CD14-positive monocyte (primary cell): ENCODE measurements around the gene CECR2. TPM values are rescaled to one million over a fixed set of nuclear protein-coding genes. Genes with fewer than 3 reads are reported as not detected.

Source experiments
- DNase-seq, 3 donors: peaks; one replicate each; pipeline ENCODE4 v3.0.0-alpha.2; 2011 to 2022
- H2AFZ ChIP-seq: 2 replicates; pipeline ENCODE4 v1.6.0; 2012; ENCODE audit warnings: mild to moderate bottlenecking, low read depth, low read length, inconsistent platforms; ENCODE audit not compliant: insufficient read depth, poor library complexity, severe bottlenecking
- H3K27ac ChIP-seq, 2 donors: 1 replicate in 1 of 2; 2 replicates in 1 of 2; pipeline ENCODE4 v1.5.1; 2012 to 2013; ENCODE audit warnings: low read length in 2 of 2, control low read depth in 1 of 2, inconsistent platforms in 1 of 2, low read depth in 1 of 2, mild to moderate bottlenecking in 1 of 2
- H3K27me3 ChIP-seq, 2 donors: one replicate each; pipeline versions ENCODE4 v1.6.0 to v1.6.1; 2011 to 2013; ENCODE audit warnings: low read length in 2 of 2; ENCODE audit not compliant: control insufficient read depth in 2 of 2, insufficient read depth in 2 of 2
- H3K36me3 ChIP-seq, 2 donors: replicated peaks in 1 of 2; 1 replicate in 1 of 2; 2 replicates in 1 of 2; pipeline versions ENCODE4 v1.5.1 to v1.6.1; 2012 to 2013; ENCODE audit warnings: low read length in 2 of 2, control low read depth in 1 of 2, inconsistent platforms in 1 of 2, mild to moderate bottlenecking in 1 of 2; ENCODE audit not compliant: insufficient read depth in 2 of 2, control insufficient read depth in 1 of 2
- H3K4me1 ChIP-seq, 2 donors: 1 replicate in 1 of 2; 2 replicates in 1 of 2; pipeline versions ENCODE4 v1.5.1 to v1.6.1; 2012 to 2013; ENCODE audit warnings: low read length in 2 of 2, control low read depth in 1 of 2, inconsistent platforms in 1 of 2, mild to moderate bottlenecking in 1 of 2, moderate library complexity in 1 of 2; ENCODE audit not compliant: insufficient read depth in 2 of 2, control insufficient read depth in 1 of 2
- H3K4me2 ChIP-seq: replicated peaks from 2 replicates; pipeline ENCODE3; 2012; ENCODE audit warnings: low read length, moderate library complexity, mild to moderate bottlenecking; ENCODE audit not compliant: poor library complexity, severe bottlenecking; ENCODE audit errors: extremely low read depth
- H3K4me3 ChIP-seq, 3 experiments: fragments of 200-600 bp in 1 of 3; sonication (generic) in 1 of 3; replicated peaks in 1 of 3; 1 replicate in 2 of 3; 2 replicates in 1 of 3; pipeline ENCODE4 v1.5.1; 2011 to 2013; ENCODE audit warnings: low read length in 3 of 3, mild to moderate bottlenecking in 3 of 3, control low read depth in 2 of 3, low read depth in 2 of 3, inconsistent platforms in 1 of 3, moderate library complexity in 1 of 3
- H3K79me2 ChIP-seq: 2 replicates; pipeline ENCODE4 v1.6.0; 2012; ENCODE audit warnings: mild to moderate bottlenecking, control low read depth, inconsistent platforms, low read length, moderate library complexity; ENCODE audit not compliant: insufficient read depth
- H3K9ac ChIP-seq: 2 replicates; pipeline ENCODE4 v1.6.0; 2017; ENCODE audit warnings: low read length, mild to moderate bottlenecking; ENCODE audit not compliant: insufficient read depth, poor library complexity, severe bottlenecking
- H3K9me3 ChIP-seq, 2 donors: replicated peaks in 1 of 2; 1 replicate in 1 of 2; 2 replicates in 1 of 2; pipeline versions ENCODE4 v1.5.1 to v1.6.1; 2012 to 2013; ENCODE audit warnings: low read length in 2 of 2, control low read depth in 1 of 2; ENCODE audit not compliant: control insufficient read depth in 1 of 2, insufficient read depth in 1 of 2
- H4K20me1 ChIP-seq: 2 replicates; pipeline ENCODE4 v1.6.0; 2012; ENCODE audit warnings: mild to moderate bottlenecking, low read length, control low read depth, moderate library complexity; ENCODE audit not compliant: insufficient read depth
- H3K27ac Mint-ChIP-seq, 7 donors: one replicate each; pipeline ENCODE4 v1.8.0; 2020; ENCODE audit warnings: mild to moderate bottlenecking in 7 of 7, mixed read lengths in 7 of 7, moderate library complexity in 6 of 7, inconsistent platforms in 2 of 7
- H3K27me3 Mint-ChIP-seq, 3 donors: one replicate each; pipeline ENCODE4 v1.8.0; 2021 to 2022; ENCODE audit warnings: low read depth in 3 of 3, mild to moderate bottlenecking in 3 of 3, mixed read lengths in 3 of 3, moderate library complexity in 3 of 3, inconsistent platforms in 1 of 3
- H3K36me3 Mint-ChIP-seq, 2 donors: one replicate each; pipeline ENCODE4 v1.8.0; 2020; ENCODE audit warnings: mixed read lengths in 2 of 2, inconsistent platforms in 1 of 2, mild to moderate bottlenecking in 1 of 2
- H3K4me1 Mint-ChIP-seq: one replicate; pipeline ENCODE4 v1.8.0; 2020; ENCODE audit warnings: mild to moderate bottlenecking, mixed read lengths
- H3K4me3 Mint-ChIP-seq, 2 donors: one replicate each; pipeline ENCODE4 v1.8.0; 2020; ENCODE audit warnings: mild to moderate bottlenecking in 2 of 2, mixed read lengths in 2 of 2, moderate library complexity in 1 of 2
- H3K9me3 Mint-ChIP-seq, 7 donors: one replicate each; pipeline ENCODE4 v1.8.0; 2020 to 2022; ENCODE audit warnings: mixed read lengths in 7 of 7, mild to moderate bottlenecking in 6 of 7, moderate library complexity in 6 of 7, inconsistent platforms in 2 of 7
- WGBS: methylation state at CpG from one replicate; pipeline ENCODE4 v1.1.5; 2013; ENCODE audit warnings: missing lambda C conversion rate; ENCODE audit not compliant: insufficient coverage; 5-methylcytosine and 5-hydroxymethylcytosine counted together
- intact Hi-C, 2 donors: fragments of 100-400 bp; cut with micrococcal nuclease; formaldehyde crosslinking; loops; one replicate each; pipeline versions ENCODE4 v1.15.0 to v1.15.1; 2023
- polyA plus RNA-seq, 3 donors: library from polyadenylated mRNA; depleted of rRNA in 1 of 3; unstranded in 2 of 3; stranded (reverse) in 1 of 3; fragments of 300-500 nt in 2 of 3; fragments of >200 nt in 1 of 3; fragmentation: Illumina TruSeq in 2 of 3; gene quantifications; 1 replicate in 2 of 3; 2 replicates in 1 of 3; pipeline ENCODE4 v1.2.3, GENCODE V29; 2012 to 2021
- TF ChIP-seq, protein P1 (sequence below): fragments of 200-600 bp; IDR thresholded peaks from one replicate; pipeline ENCODE4 v1.8.0; 2022; ENCODE audit warnings: antibody characterized with exemption, mild to moderate bottlenecking

CECR2 gene
- polyA plus RNA-seq, 3 donors: 0.02 to 0.29 (median 0.24) TPM

DNA sequence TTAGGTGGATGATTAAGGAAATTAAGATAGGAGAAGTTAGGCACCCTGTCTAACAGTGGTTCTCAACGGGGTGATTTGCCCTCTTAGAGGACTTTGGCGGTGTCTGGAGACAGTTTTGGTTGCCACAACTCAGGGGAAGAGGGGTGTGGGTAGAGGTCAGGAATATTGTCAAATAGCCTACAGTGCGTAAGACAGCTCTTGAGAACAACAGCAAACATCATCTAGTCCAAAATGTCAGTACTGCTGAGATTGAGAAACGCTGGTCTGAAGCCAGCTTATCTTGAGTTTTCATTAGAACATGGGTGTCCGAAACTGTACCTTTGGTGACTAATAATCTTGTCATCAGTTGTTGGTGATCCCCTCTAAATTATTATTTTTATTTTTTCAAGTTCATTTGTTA, 38.4 kb downstream of the CECR2 start:
- WGBS: 83% methylated on average over 2 of the region's 5 CpGs
- no peak overlapping the region for H3K9ac ChIP-seq

DNA sequence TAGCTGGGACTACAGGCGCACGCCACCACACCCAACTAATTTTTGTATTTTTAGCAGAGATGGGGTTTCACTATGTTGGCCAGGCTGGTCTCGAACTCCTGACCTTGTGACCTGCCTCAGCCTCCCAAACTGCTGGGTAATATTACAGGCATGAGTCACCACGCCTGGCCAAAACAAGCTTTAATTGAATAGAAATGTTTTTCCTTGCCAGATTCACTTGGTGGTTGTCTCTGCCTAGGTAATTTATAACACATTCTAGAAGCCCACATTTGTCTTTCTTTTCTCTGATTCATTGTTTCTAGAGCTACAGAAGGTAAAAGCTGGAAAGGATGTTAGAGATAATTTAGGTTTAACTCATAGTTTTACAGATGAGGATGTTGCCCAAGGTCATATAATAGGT, 41.3 kb downstream of the CECR2 start:
- no peak overlapping the region for H3K4me3 Mint-ChIP-seq
- H3K36me3 ChIP-seq: no peaks in the 10 kb centered on the region
- H3K9me3 Mint-ChIP-seq: peaks cover 0 to 4% (median 0%) of the 10 kb centered on the region in 7 donors
- no peaks in the 10 kb centered on the region for H3K79me2 ChIP-seq
- no peak overlapping the region for H3K27ac ChIP-seq
- no peak overlapping the region for H3K27ac Mint-ChIP-seq
- no peaks in the 10 kb centered on the region for H3K4me1 Mint-ChIP-seq
- TF ChIP-seq, protein P1, sequence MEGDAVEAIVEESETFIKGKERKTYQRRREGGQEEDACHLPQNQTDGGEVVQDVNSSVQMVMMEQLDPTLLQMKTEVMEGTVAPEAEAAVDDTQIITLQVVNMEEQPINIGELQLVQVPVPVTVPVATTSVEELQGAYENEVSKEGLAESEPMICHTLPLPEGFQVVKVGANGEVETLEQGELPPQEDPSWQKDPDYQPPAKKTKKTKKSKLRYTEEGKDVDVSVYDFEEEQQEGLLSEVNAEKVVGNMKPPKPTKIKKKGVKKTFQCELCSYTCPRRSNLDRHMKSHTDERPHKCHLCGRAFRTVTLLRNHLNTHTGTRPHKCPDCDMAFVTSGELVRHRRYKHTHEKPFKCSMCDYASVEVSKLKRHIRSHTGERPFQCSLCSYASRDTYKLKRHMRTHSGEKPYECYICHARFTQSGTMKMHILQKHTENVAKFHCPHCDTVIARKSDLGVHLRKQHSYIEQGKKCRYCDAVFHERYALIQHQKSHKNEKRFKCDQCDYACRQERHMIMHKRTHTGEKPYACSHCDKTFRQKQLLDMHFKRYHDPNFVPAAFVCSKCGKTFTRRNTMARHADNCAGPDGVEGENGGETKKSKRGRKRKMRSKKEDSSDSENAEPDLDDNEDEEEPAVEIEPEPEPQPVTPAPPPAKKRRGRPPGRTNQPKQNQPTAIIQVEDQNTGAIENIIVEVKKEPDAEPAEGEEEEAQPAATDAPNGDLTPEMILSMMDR: no peak
- H3K27me3 Mint-ChIP-seq: peaks cover 3 to 12% (median 6%) of the 10 kb centered on the region in 3 donors
- no peaks in the 10 kb centered on the region for H3K9me3 ChIP-seq
- H3K9ac ChIP-seq: no peak overlapping the region
- H3K4me3 ChIP-seq: no peak overlapping the region
- DNase-seq: no peak
- H2AFZ ChIP-seq: no peak overlapping the region
- no peaks in the 10 kb centered on the region for H3K4me1 ChIP-seq
- intact Hi-C loops: no loop called here
- H3K4me2 ChIP-seq: no peak overlapping the region
- no peaks in the 10 kb centered on the region for H3K36me3 Mint-ChIP-seq
- H4K20me1 ChIP-seq: no peaks in the 10 kb centered on the region
- 83% methylated on average over 1 of the region's 4 CpGs for WGBS
- peaks cover 0 to 2% of the 10 kb centered on the region in 2 donors for H3K27me3 ChIP-seq

More for the DNA sequence above, 38.4 kb downstream of the CECR2 start:
- no peaks in the 10 kb centered on the region for H3K4me1 ChIP-seq
- no peaks in the 10 kb centered on the region for H4K20me1 ChIP-seq
- Mint-ChIP-seq H3K27me3 (peaks cover 3 to 14% (median 10%) of the 10 kb centered on the region in 3 donors), H3K4me1 (no peaks in the 10 kb centered on the region), H3K36me3 (no peaks in the 10 kb centered on the region), H3K9me3 (no peaks in the 10 kb centered on the region), H3K4me3 (no peak overlapping the region), H3K27ac (no peak overlapping the region)
- H3K4me3 ChIP-seq: no peak overlapping the region
- no peak overlapping the region for H3K4me2 ChIP-seq
- no peak overlapping the region for H3K27ac ChIP-seq
- no peak for DNase-seq
- H3K36me3 ChIP-seq: no peaks in the 10 kb centered on the region
- intact Hi-C loops: no loop called here
- TF ChIP-seq, protein P1: no peak
- no peaks in the 10 kb centered on the region for H3K79me2 ChIP-seq
- peaks cover 0 to 2% of the 10 kb centered on the region in 2 donors for H3K27me3 ChIP-seq
- H3K9me3 ChIP-seq: no peaks in the 10 kb centered on the region
- no peak overlapping the region for H2AFZ ChIP-seq
